Measurements from ENCODE around the gene PAFAH1B2. TPM values are rescaled to one million over a fixed set of nuclear protein-coding genes. Genes with fewer than 3 reads are reported as not detected.

PAFAH1B2 gene
- total and polyA plus RNA-seq, 4 donors, result 22.2 to 73.1 (median 47.3) TPM

- Histone ChIP-seq H3K9me3 (ENCODE audit: control insufficient read depth in 4 of 4, insufficient read depth in 3 of 4, low read length in 3 of 4) (no peaks in the 10 kb centered on the region), H3K36me3 (ENCODE audit: control insufficient read depth in 4 of 4, insufficient read depth in 4 of 4, low read length in 4 of 4) (peaks cover 0 to 1% (median 0%) of the 10 kb centered on the region in 4 donors), H3K27me3 (ENCODE audit: control insufficient read depth in 3 of 3, insufficient read depth in 3 of 3, low read length in 2 of 3) (no peaks in the 10 kb centered on the region), H3K27ac (ENCODE audit: low read depth in 1 of 2, low read length in 1 of 2) (peak overlapping the region; percentile 43 to 63), H3K9ac (ENCODE audit: insufficient read depth in 1 of 2, low read length in 2 of 2) (peak overlapping the region in 1 of 2 donors; percentile 79), H3K4me3 (no peak overlapping the region), H3K4me1 (ENCODE audit: control insufficient read depth in 5 of 5, insufficient read depth in 5 of 5, low read length in 5 of 5) (peaks cover 5 to 46% (median 31%) of the 10 kb centered on the region in 5 donors)
- WGBS, 2 donors, result 31 to 38% methylated on average over 6 of the region's 6 CpGs
- ATAC-seq (ENCODE audit: insufficient read depth, low FRiP score), result no peak
- no peak for TF ChIP-seq CTCF (IDR thresholded peaks at IDR 0.05; ENCODE audit: control extremely low read depth, extremely low read depth)
- peak in 2 of 3 donors; percentile 16 to 27 for DNase-seq
Observed at GRCh38 chr11:117096201-117096991, 47.7 kb upstream of the PAFAH1B2 start.

GRCh38 chr11:117097014-117097388 is 47.1 kb upstream of the PAFAH1B2 start:
- DNase-seq, result peak in 1 of 3 donors; percentile 49

GRCh38 chr11:117097389-117098268 is 46.5 kb upstream of the PAFAH1B2 start:
- H3K27me3 ChIP-seq (ENCODE audit: control insufficient read depth in 3 of 3, insufficient read depth in 3 of 3, low read length in 2 of 3), result no peaks in the 10 kb centered on the region
- H3K36me3 ChIP-seq (ENCODE audit: control insufficient read depth in 4 of 4, insufficient read depth in 4 of 4, low read length in 4 of 4), result no peaks in the 10 kb centered on the region
- H3K4me1 ChIP-seq (ENCODE audit: control insufficient read depth in 5 of 5, insufficient read depth in 5 of 5, low read length in 5 of 5), result peaks cover 5 to 46% (median 30%) of the 10 kb centered on the region in 5 donors
- DNase-seq (peak; percentile 52 to 66 (median 63)), ATAC-seq (ENCODE audit: insufficient read depth, low FRiP score) (no peak)
- peak overlapping the region; percentile 77 to 90 for H3K9ac ChIP-seq (ENCODE audit: insufficient read depth in 1 of 2, low read length in 2 of 2)
- H3K9me3 ChIP-seq (ENCODE audit: control insufficient read depth in 4 of 4, insufficient read depth in 3 of 4, low read length in 3 of 4), result no peaks in the 10 kb centered on the region
- 0 to 1% methylated on average over 31 to 65 of the region's 65 CpGs for WGBS, 2 donors
- peak overlapping the region; percentile 96 for H3K4me3 ChIP-seq
- TF ChIP-seq CTCF (IDR thresholded peaks at IDR 0.05; ENCODE audit: control extremely low read depth, extremely low read depth), result no peak
- H3K27ac ChIP-seq (ENCODE audit: low read depth in 1 of 2, low read length in 1 of 2), result peak overlapping the region; percentile 98 to 99

More at GRCh38 chr11:117097014-117097388, 47.1 kb upstream of the PAFAH1B2 start:
- Histone ChIP-seq H3K27me3 (ENCODE audit: control insufficient read depth in 3 of 3, insufficient read depth in 3 of 3, low read length in 2 of 3) (no peaks in the 10 kb centered on the region), H3K36me3 (ENCODE audit: control insufficient read depth in 4 of 4, insufficient read depth in 4 of 4, low read length in 4 of 4) (peaks cover 0 to under 1% (median 0%) of the 10 kb centered on the region in 4 donors), H3K27ac (ENCODE audit: low read depth in 1 of 2, low read length in 1 of 2) (peak overlapping the region; percentile 98 to 99), H3K4me3 (peak overlapping the region; percentile 96), H3K9ac (ENCODE audit: insufficient read depth in 1 of 2, low read length in 2 of 2) (peak overlapping the region in 1 of 2 donors; percentile 90), H3K9me3 (ENCODE audit: control insufficient read depth in 4 of 4, insufficient read depth in 3 of 4, low read length in 3 of 4) (no peaks in the 10 kb centered on the region), H3K4me1 (ENCODE audit: control insufficient read depth in 5 of 5, insufficient read depth in 5 of 5, low read length in 5 of 5) (peaks cover 5 to 46% (median 31%) of the 10 kb centered on the region in 5 donors)
- no peak for ATAC-seq (ENCODE audit: insufficient read depth, low FRiP score)
- WGBS, 2 donors, result 35 to 47% methylated on average over 6 of the region's 6 CpGs
- TF ChIP-seq CTCF (IDR thresholded peaks at IDR 0.05; ENCODE audit: control extremely low read depth, extremely low read depth), result no peak
